SK-N-SH treated with all-trans-retinoic acid at 6 μM for 48 hours (cell line): ENCODE data around the gene DENND5A.

Source experiments
- ARNTL ChIP-seq: fragments of 450-650 bp; formaldehyde crosslinking; IDR thresholded peaks from 2 replicates; pipeline ENCODE4 v1.5.0; 2020; ENCODE audit warnings: low read depth, mild to moderate bottlenecking, moderate library complexity, borderline replicate concordance
- BACH2 ChIP-seq: fragments of 250-450 bp; sonication (Bioruptor Pico); IDR thresholded peaks from 2 replicates; pipeline ENCODE4 v1.9.0; 2021; ENCODE audit warnings: mild to moderate bottlenecking, borderline replicate concordance
- CSDC2 ChIP-seq: fragments of 250-450 bp; sonication (Bioruptor Pico); IDR thresholded peaks from 2 replicates; pipeline ENCODE4 v1.5.0; 2020; ENCODE audit warnings: mild to moderate bottlenecking, moderate library complexity
- OSR1 ChIP-seq: fragments of 250-450 bp; sonication (Bioruptor Pico); IDR thresholded peaks from 2 replicates; pipeline ENCODE4 v1.8.0; 2022; ENCODE audit warnings: moderate library complexity, mild to moderate bottlenecking, inconsistent platforms
- PPARA ChIP-seq: fragments of 250-450 bp; sonication (Bioruptor Pico); IDR thresholded peaks from 2 replicates; pipeline ENCODE4 v1.5.0; 2020; ENCODE audit warnings: mild to moderate bottlenecking, borderline replicate concordance
- RARB ChIP-seq: fragments of 250-450 bp; sonication (Bioruptor Pico); IDR thresholded peaks from 2 replicates; pipeline ENCODE4 v1.8.0; 2021; ENCODE audit warnings: mild to moderate bottlenecking, moderate library complexity
- SNAI2 ChIP-seq: fragments of 250-450 bp; sonication (Bioruptor Pico); IDR thresholded peaks from 2 replicates; pipeline ENCODE4 v1.5.0; 2020; ENCODE audit warnings: mild to moderate bottlenecking, moderate library complexity
- TCF4 ChIP-seq: fragments of 250-450 bp; sonication (Bioruptor Pico); IDR thresholded peaks from 2 replicates; pipeline ENCODE4 v1.8.0; 2021; ENCODE audit warnings: mild to moderate bottlenecking, moderate library complexity, borderline replicate concordance
- ZC3H10 ChIP-seq: fragments of 250-450 bp; sonication (Bioruptor Pico); IDR thresholded peaks from 2 replicates; pipeline ENCODE4 v1.5.1; 2021; ENCODE audit warnings: mild to moderate bottlenecking, moderate library complexity
- ZFP3 ChIP-seq: fragments of 250-450 bp; sonication (Bioruptor Pico); IDR thresholded peaks from 2 replicates; pipeline ENCODE4 v1.5.0; 2020; ENCODE audit warnings: mild to moderate bottlenecking, moderate library complexity
- ZFP30 ChIP-seq: fragments of 450-650 bp; formaldehyde crosslinking; IDR thresholded peaks from 2 replicates; pipeline ENCODE4 v1.5.0; 2022; ENCODE audit warnings: mild to moderate bottlenecking, moderate library complexity
- TF ChIP-seq, protein P1 (sequence below): fragments of 250-450 bp; sonication (Bioruptor Pico); IDR thresholded peaks from 2 replicates; pipeline ENCODE4 v1.5.0; 2020; ENCODE audit warnings: mild to moderate bottlenecking, moderate library complexity
- TF ChIP-seq, protein P2 (sequence below): fragments of 250-450 bp; sonication (Bioruptor Pico); IDR thresholded peaks from 2 replicates; pipeline ENCODE4 v1.5.1; 2020; ENCODE audit warnings: low read depth, mild to moderate bottlenecking, moderate library complexity

DNA sequence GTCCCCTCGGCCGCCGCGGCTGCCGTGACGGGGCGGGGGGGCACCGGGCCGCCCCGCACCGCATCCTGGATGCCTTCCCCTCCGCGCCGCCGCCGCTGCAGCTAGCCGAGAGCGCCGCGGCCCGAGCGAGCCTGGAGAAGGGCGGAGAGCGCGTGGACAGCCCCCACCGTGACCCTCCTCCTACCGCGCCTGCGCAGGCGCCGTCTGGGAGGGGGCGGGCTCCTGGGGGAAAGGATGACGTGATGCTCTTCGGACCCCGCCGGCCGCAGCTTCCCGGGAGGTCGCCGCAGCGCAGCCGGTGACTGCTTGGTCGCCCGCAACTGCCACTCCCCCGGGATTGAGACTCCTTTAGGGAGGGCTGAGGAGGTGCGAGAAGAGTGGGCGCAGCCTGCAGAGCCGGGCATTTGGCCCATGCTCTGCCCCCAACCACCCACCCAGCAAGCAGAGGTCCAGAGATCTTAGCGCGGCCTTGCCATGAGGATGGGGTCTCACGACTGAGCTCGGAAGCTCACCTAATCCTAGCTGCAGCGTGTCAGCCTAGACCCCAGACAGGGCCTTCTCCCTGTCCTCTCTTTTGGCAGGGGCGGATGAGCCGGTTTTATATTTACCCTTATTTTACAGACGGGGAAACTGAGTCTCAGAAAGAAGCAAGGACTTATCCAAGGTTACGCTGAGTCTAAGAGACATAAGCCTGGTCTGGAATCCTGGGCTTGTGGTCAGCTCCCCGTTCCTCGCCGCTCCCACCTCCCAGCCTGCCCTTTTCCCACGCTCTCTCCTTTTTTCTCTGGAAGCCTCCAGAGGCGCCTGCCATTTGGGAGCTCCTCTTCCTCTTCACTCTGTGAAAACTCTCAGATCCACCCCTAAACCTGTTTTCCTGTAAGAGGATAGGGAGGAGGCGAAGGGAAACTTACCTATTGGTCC, at the start of gene DENND5A:
- TF ChIP-seq RARB (CRISPR knock-in tag) (no peak), OSR1 (CRISPR knock-in tag) (no peak), TCF4 (CRISPR knock-in tag) (no peak), ZFP3 (CRISPR knock-in tag) (no peak), ARNTL (CRISPR knock-in tag) (no peak), CSDC2 (CRISPR knock-in tag) (no peak), ZFP30 (CRISPR knock-in tag) (no peak), SNAI2 (CRISPR knock-in tag) (no peak), BACH2 (CRISPR knock-in tag) (no peak), ZC3H10 (CRISPR knock-in tag) (no peak), PPARA (CRISPR knock-in tag) (no peak)
- TF ChIP-seq, protein P1, sequence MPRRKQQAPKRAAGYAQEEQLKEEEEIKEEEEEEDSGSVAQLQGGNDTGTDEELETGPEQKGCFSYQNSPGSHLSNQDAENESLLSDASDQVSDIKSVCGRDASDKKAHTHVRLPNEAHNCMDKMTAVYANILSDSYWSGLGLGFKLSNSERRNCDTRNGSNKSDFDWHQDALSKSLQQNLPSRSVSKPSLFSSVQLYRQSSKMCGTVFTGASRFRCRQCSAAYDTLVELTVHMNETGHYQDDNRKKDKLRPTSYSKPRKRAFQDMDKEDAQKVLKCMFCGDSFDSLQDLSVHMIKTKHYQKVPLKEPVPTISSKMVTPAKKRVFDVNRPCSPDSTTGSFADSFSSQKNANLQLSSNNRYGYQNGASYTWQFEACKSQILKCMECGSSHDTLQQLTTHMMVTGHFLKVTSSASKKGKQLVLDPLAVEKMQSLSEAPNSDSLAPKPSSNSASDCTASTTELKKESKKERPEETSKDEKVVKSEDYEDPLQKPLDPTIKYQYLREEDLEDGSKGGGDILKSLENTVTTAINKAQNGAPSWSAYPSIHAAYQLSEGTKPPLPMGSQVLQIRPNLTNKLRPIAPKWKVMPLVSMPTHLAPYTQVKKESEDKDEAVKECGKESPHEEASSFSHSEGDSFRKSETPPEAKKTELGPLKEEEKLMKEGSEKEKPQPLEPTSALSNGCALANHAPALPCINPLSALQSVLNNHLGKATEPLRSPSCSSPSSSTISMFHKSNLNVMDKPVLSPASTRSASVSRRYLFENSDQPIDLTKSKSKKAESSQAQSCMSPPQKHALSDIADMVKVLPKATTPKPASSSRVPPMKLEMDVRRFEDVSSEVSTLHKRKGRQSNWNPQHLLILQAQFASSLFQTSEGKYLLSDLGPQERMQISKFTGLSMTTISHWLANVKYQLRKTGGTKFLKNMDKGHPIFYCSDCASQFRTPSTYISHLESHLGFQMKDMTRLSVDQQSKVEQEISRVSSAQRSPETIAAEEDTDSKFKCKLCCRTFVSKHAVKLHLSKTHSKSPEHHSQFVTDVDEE (CRISPR knock-in tag), result no peak
- TF ChIP-seq, protein P2, sequence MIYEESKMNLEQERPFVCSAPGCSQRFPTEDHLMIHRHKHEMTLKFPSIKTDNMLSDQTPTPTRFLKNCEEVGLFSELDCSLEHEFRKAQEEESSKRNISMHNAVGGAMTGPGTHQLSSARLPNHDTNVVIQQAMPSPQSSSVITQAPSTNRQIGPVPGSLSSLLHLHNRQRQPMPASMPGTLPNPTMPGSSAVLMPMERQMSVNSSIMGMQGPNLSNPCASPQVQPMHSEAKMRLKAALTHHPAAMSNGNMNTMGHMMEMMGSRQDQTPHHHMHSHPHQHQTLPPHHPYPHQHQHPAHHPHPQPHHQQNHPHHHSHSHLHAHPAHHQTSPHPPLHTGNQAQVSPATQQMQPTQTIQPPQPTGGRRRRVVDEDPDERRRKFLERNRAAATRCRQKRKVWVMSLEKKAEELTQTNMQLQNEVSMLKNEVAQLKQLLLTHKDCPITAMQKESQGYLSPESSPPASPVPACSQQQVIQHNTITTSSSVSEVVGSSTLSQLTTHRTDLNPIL (CRISPR knock-in tag), result no peak
